Prostate gland (tissue), 2 donors: ENCODE data around the gene CCDC27.

Experiments
- POLR2AphosphoS5 ChIP-seq: sonication (generic); formaldehyde crosslinking; IDR thresholded peaks from one replicate; pipeline ENCODE4 v1.6.1; 2017; ENCODE audit warnings: antibody characterized with exemption
- TF ChIP-seq, protein P1 (sequence below), 4 experiments: fragments of 200-600 bp in 2 of 4; fragments of 450-650 bp in 2 of 4; sonication (generic) in 2 of 4; IDR thresholded peaks; 1 replicate in 3 of 4; 2 replicates in 1 of 4; pipeline ENCODE4 v1.5.1; 2016 to 2019; ENCODE audit warnings: antibody characterized with exemption in 4 of 4, mild to moderate bottlenecking in 2 of 4, moderate library complexity in 2 of 4

DNA sequence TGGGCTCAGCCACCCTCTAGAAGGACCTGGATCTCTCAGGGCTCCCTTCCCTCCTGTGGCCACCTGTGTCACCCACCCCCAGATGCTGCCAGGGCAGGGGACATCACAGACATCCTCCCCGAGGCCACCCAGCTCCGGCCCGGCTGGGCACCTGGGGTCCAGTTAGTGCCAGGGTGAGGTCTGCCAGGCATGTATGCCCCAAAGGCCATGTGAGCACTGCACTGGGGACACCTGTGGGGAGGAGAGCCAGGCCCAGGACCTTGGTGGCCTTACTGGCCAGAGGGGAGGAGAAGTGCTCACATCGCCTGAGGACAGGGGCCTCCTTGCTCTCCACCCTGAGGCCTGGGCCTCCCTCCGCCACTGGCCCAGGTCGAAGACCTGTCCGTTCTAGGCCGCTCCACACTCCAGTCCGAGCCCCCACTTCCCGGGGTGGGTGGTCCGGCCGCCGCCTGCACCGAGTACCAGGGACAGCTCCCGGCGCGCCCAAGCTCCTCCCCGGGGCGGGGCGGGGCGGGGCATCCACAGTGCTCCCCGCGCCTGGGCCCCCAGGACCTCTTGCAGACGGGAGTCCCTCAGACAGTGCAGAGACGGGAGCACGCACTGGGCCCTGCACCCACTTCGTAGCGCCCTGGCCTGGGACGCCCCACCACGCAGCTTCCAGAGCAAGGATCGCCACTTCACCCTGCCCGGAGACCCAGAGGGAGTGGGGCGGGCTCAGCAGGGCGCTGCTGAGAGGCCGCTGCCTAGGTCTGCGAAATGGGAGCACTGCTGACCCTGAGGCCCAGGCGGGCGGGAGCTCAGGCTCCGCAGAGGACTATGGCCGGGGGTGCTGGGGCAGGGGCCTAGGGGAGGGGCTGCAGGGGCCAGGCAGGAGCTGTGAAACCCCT, 34.3 kb upstream of the CCDC27 start:
- TF ChIP-seq, protein P1, sequence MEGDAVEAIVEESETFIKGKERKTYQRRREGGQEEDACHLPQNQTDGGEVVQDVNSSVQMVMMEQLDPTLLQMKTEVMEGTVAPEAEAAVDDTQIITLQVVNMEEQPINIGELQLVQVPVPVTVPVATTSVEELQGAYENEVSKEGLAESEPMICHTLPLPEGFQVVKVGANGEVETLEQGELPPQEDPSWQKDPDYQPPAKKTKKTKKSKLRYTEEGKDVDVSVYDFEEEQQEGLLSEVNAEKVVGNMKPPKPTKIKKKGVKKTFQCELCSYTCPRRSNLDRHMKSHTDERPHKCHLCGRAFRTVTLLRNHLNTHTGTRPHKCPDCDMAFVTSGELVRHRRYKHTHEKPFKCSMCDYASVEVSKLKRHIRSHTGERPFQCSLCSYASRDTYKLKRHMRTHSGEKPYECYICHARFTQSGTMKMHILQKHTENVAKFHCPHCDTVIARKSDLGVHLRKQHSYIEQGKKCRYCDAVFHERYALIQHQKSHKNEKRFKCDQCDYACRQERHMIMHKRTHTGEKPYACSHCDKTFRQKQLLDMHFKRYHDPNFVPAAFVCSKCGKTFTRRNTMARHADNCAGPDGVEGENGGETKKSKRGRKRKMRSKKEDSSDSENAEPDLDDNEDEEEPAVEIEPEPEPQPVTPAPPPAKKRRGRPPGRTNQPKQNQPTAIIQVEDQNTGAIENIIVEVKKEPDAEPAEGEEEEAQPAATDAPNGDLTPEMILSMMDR (IDR thresholded peaks at IDR 0.05), result no peak
- TF ChIP-seq POLR2AphosphoS5, result no peak
